H9 (cell line): Measurements from ENCODE around the gene HPS3. TPM values are rescaled to one million over a fixed set of nuclear protein-coding genes. Genes with fewer than 3 reads are reported as not detected.

Experiments used
- DNase-seq: peaks from one replicate; pipeline ENCODE4 v3.0.0-alpha.2; 2017
- H2AFZ ChIP-seq: one replicate; pipeline ENCODE4 v1.6.1; 2013; ENCODE audit warnings: mild to moderate bottlenecking, low read length, control low read depth, moderate library complexity
- H2AK5ac ChIP-seq: 2 replicates; pipeline ENCODE4 v1.6.1; 2013; ENCODE audit warnings: low read length, control low read depth, mixed read lengths; ENCODE audit not compliant: insufficient read length
- H2BK120ac ChIP-seq: one replicate; pipeline ENCODE4 v1.6.1; 2013; ENCODE audit warnings: low read depth, mild to moderate bottlenecking, low read length, control low read depth, inconsistent platforms; ENCODE audit not compliant: poor library complexity, severe bottlenecking
- H2BK12ac ChIP-seq: 2 replicates; pipeline ENCODE4 v1.6.1; 2013; ENCODE audit warnings: low read length, control low read depth, mixed read lengths, low read depth; ENCODE audit not compliant: insufficient read length
- H2BK15ac ChIP-seq: 2 replicates; pipeline ENCODE4 v1.6.1; 2013; ENCODE audit warnings: low read depth, low read length, control low read depth
- H2BK20ac ChIP-seq: one replicate; pipeline ENCODE4 v1.6.1; 2013; ENCODE audit warnings: low read depth, mild to moderate bottlenecking, low read length, control low read depth, inconsistent platforms; ENCODE audit not compliant: poor library complexity, severe bottlenecking
- H2BK5ac ChIP-seq: 2 replicates; pipeline ENCODE4 v1.6.1; 2013; ENCODE audit warnings: low read length, control low read depth, mixed read lengths; ENCODE audit not compliant: insufficient read length
- H3K14ac ChIP-seq: 2 replicates; pipeline ENCODE4 v1.6.1; 2013; ENCODE audit warnings: low read length, control low read depth; ENCODE audit not compliant: insufficient read depth
- H3K18ac ChIP-seq: 2 replicates; pipeline ENCODE4 v1.6.1; 2013; ENCODE audit warnings: low read depth, mild to moderate bottlenecking, mixed read lengths, low read length, control low read depth; ENCODE audit not compliant: insufficient read length
- H3K23ac ChIP-seq: 2 replicates; pipeline ENCODE4 v1.6.1; 2013; ENCODE audit warnings: low read length, control low read depth, mixed read lengths, low read depth; ENCODE audit not compliant: insufficient read length
- H3K23me2 ChIP-seq: 2 replicates; pipeline ENCODE4 v1.6.1; 2013; ENCODE audit warnings: low read depth, mild to moderate bottlenecking, mixed read lengths, low read length, control low read depth; ENCODE audit not compliant: insufficient read length, poor library complexity, severe bottlenecking
- H3K27ac ChIP-seq: 2 replicates; pipeline ENCODE4 v1.5.1; 2013; ENCODE audit warnings: low read length, control low read depth, mixed read lengths, low read depth; ENCODE audit not compliant: insufficient read length
- H3K27me3 ChIP-seq: 2 replicates; pipeline ENCODE4 v1.6.1; 2013; ENCODE audit warnings: low read length, control low read depth, inconsistent platforms; ENCODE audit not compliant: insufficient read depth
- H3K4ac ChIP-seq: 2 replicates; pipeline ENCODE4 v1.6.1; 2013; ENCODE audit warnings: low read depth, mild to moderate bottlenecking, control low read depth, inconsistent platforms, low read length, moderate library complexity
- H3K4me1 ChIP-seq: 2 replicates; pipeline ENCODE4 v1.6.1; 2013; ENCODE audit warnings: low read length, control low read depth, inconsistent platforms; ENCODE audit not compliant: insufficient read depth
- H3K4me2 ChIP-seq: 2 replicates; pipeline ENCODE4 v1.6.1; 2013; ENCODE audit warnings: low read length, control low read depth, mixed read lengths; ENCODE audit not compliant: insufficient read length, insufficient read depth
- H3K56ac ChIP-seq: 2 replicates; pipeline ENCODE4 v1.6.1; 2013; ENCODE audit warnings: low read depth, mild to moderate bottlenecking, mixed read lengths, low read length, control low read depth; ENCODE audit not compliant: insufficient read length
- H3K79me1 ChIP-seq: 2 replicates; pipeline ENCODE4 v1.6.1; 2013; ENCODE audit warnings: low read depth, mild to moderate bottlenecking, moderate library complexity, low read length, control low read depth, inconsistent platforms; ENCODE audit not compliant: insufficient read depth, poor library complexity, severe bottlenecking
- H3K79me2 ChIP-seq: 2 replicates; pipeline ENCODE4 v1.6.1; 2013; ENCODE audit warnings: low read length, control low read depth, inconsistent platforms; ENCODE audit not compliant: insufficient read depth
- H3K9ac ChIP-seq: 2 replicates; pipeline ENCODE4 v1.6.1; 2013; ENCODE audit warnings: low read length, control low read depth, mixed read lengths; ENCODE audit not compliant: insufficient read length; ENCODE audit errors: extremely low read depth
- H3K9me3 ChIP-seq: one replicate; pipeline ENCODE4 v1.6.1; 2013; ENCODE audit warnings: low read depth, low read length, inconsistent platforms; ENCODE audit not compliant: control insufficient read depth
- H3T11ph ChIP-seq: one replicate; pipeline ENCODE4 v1.6.1; 2013; ENCODE audit warnings: mild to moderate bottlenecking, low read length, control low read depth, inconsistent platforms
- H4K20me1 ChIP-seq: one replicate; pipeline ENCODE4 v1.6.1; 2013; ENCODE audit not compliant: control insufficient read depth, insufficient read length, insufficient read depth
- H4K5ac ChIP-seq: 2 replicates; pipeline ENCODE4 v1.6.1; 2013; ENCODE audit warnings: low read depth, mild to moderate bottlenecking, mixed read lengths, low read length, control low read depth; ENCODE audit not compliant: insufficient read length
- H4K8ac ChIP-seq: replicated peaks from 2 replicates; pipeline ENCODE4 v1.6.1; 2013; ENCODE audit warnings: low read length, control low read depth, mixed read lengths, low read depth; ENCODE audit not compliant: insufficient read length
- H4K91ac ChIP-seq: 2 replicates; pipeline ENCODE4 v1.6.1; 2013; ENCODE audit warnings: low read depth, mild to moderate bottlenecking, moderate library complexity, mixed read lengths, low read length, control low read depth; ENCODE audit not compliant: insufficient read length
- H3K27ac Mint-ChIP-seq, 3 experiments: 2 replicates in 2 of 3; 3 replicates in 1 of 3; pipeline ENCODE4 v1.8.0; 2020 to 2021; ENCODE audit warnings: mixed read lengths in 3 of 3, mild to moderate bottlenecking in 1 of 3, moderate library complexity in 1 of 3
- H3K27me3 Mint-ChIP-seq: 2 replicates; pipeline ENCODE4 v1.8.0; 2021; ENCODE audit warnings: low read depth, mild to moderate bottlenecking, moderate library complexity, mixed read lengths
- H3K36me3 Mint-ChIP-seq, 3 experiments: 2 replicates in 2 of 3; 3 replicates in 1 of 3; pipeline ENCODE4 v1.8.0; 2020 to 2021; ENCODE audit warnings: low read depth in 3 of 3, mixed read lengths in 3 of 3; ENCODE audit not compliant: insufficient read depth in 1 of 3
- H3K4me1 Mint-ChIP-seq, 2 experiments: 2 replicates each; pipeline ENCODE4 v1.8.0; 2020; ENCODE audit warnings: mixed read lengths in 2 of 2
- H3K4me3 Mint-ChIP-seq, 2 experiments: 2 replicates in 1 of 2; 3 replicates in 1 of 2; pipeline ENCODE4 v1.8.0; 2020 to 2021; ENCODE audit warnings: mild to moderate bottlenecking in 2 of 2, mixed read lengths in 2 of 2, moderate library complexity in 1 of 2
- H3K9me3 Mint-ChIP-seq, 2 experiments: 2 replicates in 1 of 2; 3 replicates in 1 of 2; pipeline ENCODE4 v1.8.0; 2020; ENCODE audit warnings: mild to moderate bottlenecking in 2 of 2, mixed read lengths in 2 of 2, moderate library complexity in 1 of 2
- WGBS: extraction: QIAGEN DNeasy Blood & Tissue Kit; methylation state at CpG from one replicate; pipeline ENCODE4 v1.1.7; 2013; ENCODE audit warnings: missing lambda C conversion rate, low lambda C conversion rate, mixed read lengths; ENCODE audit not compliant: insufficient read length; ENCODE audit errors: extremely low coverage; 5-methylcytosine and 5-hydroxymethylcytosine counted together
- total RNA-seq: library from RNA; stranded (reverse); gene quantifications from 2 replicates; pipeline ENCODE4 v1.2.1, GENCODE V29; 2021
- TF ChIP-seq, protein P1 (sequence below): fragments of 200-600 bp; sonication (generic); conservative IDR thresholded peaks from 3 replicates; pipeline ENCODE4 v1.8.0; 2021; ENCODE audit warnings: antibody characterized with exemption, mild to moderate bottlenecking

HPS3 gene
- total RNA-seq, 1 experiment from 2014 or later, result 46.5 TPM

DNA sequence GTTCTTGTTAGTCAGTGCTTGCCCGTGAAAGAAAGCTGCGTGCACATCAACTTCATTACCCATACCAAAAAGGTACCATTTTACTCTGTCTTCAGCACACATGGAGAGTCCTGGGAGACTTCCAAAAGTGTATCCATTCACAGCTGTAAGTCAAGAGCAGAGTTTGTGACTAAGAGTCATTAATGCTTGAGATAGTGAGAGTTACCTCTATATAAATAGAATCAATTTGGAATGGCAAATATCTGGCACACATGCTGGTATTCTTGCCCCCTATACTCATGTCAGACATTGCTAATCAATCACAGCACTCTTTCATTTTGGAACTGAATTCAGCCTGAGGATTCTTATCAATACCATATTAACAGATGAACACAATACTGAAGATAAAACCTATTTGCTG lies 78.0 kb downstream of the HPS3 start:
- no peak overlapping the region for H3K56ac ChIP-seq
- no peak overlapping the region for H3K18ac ChIP-seq
- H4K5ac ChIP-seq, result no peak overlapping the region
- H3T11ph ChIP-seq, result no peak overlapping the region
- WGBS, result no CpG with 5 or more reads among the region's 2 CpGs
- H2BK15ac ChIP-seq, result no peak overlapping the region
- H4K20me1 ChIP-seq, result no peaks in the 10 kb centered on the region
- H3K23me2 ChIP-seq, result no peaks in the 10 kb centered on the region
- H3K4me1 ChIP-seq, result peaks cover 4% of the 10 kb centered on the region; the same call in 1 of the 2 replicates
- H3K27ac ChIP-seq, result no peak overlapping the region
- no peak overlapping the region for H3K9ac ChIP-seq
- no peak overlapping the region for H3K27ac Mint-ChIP-seq
- no peak overlapping the region for H2BK12ac ChIP-seq
- H3K14ac ChIP-seq, result no peak overlapping the region
- no peak overlapping the region for H2AFZ ChIP-seq
- no peak overlapping the region for H3K4me2 ChIP-seq
- no peak overlapping the region for H2BK120ac ChIP-seq
- peaks cover 7 to 12% of the 10 kb centered on the region in 2 experiments for H3K4me1 Mint-ChIP-seq
- no peaks in the 10 kb centered on the region for H3K79me1 ChIP-seq
- H2BK20ac ChIP-seq, result no peak overlapping the region
- H2BK5ac ChIP-seq, result no peak overlapping the region
- no peaks in the 10 kb centered on the region for H3K9me3 Mint-ChIP-seq
- no peak for DNase-seq
- H4K8ac ChIP-seq, result no peak overlapping the region
- no peak overlapping the region for H4K91ac ChIP-seq
- no peaks in the 10 kb centered on the region for H3K27me3 ChIP-seq
- TF ChIP-seq, protein P1, sequence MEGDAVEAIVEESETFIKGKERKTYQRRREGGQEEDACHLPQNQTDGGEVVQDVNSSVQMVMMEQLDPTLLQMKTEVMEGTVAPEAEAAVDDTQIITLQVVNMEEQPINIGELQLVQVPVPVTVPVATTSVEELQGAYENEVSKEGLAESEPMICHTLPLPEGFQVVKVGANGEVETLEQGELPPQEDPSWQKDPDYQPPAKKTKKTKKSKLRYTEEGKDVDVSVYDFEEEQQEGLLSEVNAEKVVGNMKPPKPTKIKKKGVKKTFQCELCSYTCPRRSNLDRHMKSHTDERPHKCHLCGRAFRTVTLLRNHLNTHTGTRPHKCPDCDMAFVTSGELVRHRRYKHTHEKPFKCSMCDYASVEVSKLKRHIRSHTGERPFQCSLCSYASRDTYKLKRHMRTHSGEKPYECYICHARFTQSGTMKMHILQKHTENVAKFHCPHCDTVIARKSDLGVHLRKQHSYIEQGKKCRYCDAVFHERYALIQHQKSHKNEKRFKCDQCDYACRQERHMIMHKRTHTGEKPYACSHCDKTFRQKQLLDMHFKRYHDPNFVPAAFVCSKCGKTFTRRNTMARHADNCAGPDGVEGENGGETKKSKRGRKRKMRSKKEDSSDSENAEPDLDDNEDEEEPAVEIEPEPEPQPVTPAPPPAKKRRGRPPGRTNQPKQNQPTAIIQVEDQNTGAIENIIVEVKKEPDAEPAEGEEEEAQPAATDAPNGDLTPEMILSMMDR, result no peak
- no peaks in the 10 kb centered on the region for H3K9me3 ChIP-seq
- no peak overlapping the region for H3K4me3 Mint-ChIP-seq
- H3K36me3 Mint-ChIP-seq, result no peaks in the 10 kb centered on the region
- no peak overlapping the region for H2AK5ac ChIP-seq
- no peaks in the 10 kb centered on the region for H3K79me2 ChIP-seq
- H3K23ac ChIP-seq, result no peak overlapping the region
- H3K4ac ChIP-seq, result no peak overlapping the region
- no peaks in the 10 kb centered on the region for H3K27me3 Mint-ChIP-seq
